ENCODE measurements around the gene HAP1.

GRCh38 chr17:41782142-41782541 is 47.7 kb upstream of the HAP1 start:
- TF ChIP-seq CTCF (conservative IDR thresholded peaks at IDR 0.05; ENCODE audit: low read length) = no peak
- no peak for TF ChIP-seq EZH2phosphoT487 (IDR thresholded peaks at IDR 0.05; ENCODE audit: borderline replicate concordance, low read depth, low read length)

Data from OCI-LY7 (cell line).